ENCODE results near the gene CRLF3.
"Not testable (repeated sequence)": the region's sequence is repeated elsewhere in the genome, so short reads cannot be mapped to it uniquely, and the experiment has no call there.

CRLF3 gene

DNA sequence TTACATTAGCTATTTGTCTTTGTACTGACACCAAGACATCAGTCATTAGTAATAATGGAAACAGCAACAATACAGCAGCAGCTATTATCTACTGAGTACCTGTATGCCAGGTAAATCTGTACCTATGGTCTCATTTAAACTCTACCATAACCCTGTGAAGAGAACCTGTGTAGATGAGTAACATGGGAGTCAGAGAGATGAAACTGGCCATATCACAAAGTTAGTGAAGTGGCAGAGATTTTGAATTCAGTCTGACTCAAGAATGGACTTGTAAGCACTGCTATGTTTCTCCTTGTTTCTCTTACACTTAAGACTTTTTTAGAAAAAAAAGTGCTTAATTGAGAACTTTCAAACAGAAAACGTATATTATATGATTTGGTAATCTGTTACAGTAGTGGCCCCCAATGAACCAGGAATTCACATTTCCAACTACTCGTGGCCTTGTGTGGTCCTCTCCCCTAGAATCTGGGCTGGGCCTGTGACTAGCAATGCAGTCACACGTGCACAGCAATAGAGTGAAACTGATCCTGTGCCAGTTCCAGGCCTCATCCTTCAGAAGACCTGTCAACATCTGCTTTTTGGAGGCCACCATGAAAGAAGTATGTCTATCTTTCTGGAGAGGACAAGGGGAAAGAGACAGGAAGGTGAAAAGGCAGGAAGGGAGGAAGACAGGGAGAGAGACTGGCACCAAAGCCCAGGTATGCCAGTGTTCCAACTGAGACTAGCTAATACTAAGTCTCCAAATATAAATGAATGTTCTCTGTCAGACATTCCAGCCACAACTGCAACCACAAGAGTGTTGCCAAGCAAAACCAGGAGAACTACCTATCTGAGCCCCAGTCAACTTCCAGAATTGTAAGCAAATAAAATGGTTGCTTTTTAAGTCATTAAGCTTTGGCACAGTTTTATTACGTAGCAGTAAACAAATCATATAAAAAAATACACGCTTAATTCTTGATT is 12.0 kb downstream of the CRLF3 start:
- DNase-seq, result no peak

GRCh38 chr17:30809867-30810266 is 14.6 kb downstream of the CRLF3 start:
- DNase-seq, result no peak

DNA sequence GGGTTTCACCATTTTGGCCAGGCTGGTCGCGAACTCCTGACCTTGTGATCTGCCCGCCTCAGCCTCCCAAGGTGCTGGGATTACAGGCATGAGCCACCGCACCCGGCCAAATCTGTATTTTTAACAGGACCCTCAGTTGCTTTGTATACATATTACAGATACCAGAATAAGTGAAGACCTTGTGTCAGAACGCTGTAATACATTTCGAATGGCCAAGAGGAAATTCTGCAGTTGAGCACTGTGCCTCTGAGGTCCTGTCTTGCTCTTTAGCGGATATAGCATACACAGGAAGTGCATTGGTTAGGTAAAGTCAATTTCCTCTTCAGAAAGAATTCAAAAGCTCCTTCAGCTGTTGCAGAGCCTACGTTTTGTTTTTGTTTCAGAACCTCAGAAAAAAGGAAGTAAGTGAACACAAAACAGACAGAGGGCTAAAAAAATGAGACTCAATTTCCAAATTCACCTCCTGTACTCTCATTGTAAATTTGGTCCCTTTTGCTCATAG is 15.7 kb downstream of the CRLF3 start:
- DNase-seq, result no peak

DNA sequence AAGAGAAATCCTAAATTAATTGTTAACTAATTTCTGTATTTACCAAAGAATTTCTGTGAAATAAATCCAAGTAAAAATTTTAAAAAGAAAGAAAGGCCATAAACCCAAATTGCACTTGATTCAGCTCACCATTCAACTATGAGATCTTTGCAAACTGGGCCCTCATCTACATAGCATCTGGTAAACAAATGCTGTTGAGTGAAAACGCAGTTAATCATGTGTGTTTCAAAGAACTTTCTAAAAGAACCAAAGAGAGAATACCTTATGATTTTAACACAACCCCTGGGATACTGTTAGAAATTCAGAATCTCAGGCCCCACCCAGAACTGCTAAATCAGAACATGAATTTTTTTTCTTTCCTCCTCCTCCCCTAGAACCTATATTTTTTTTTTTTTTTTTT is 16.6 kb downstream of the CRLF3 start:
- no peak for DNase-seq

GRCh38 chr17:30805944-30806456 is 18.5 kb downstream of the CRLF3 start:
- DNase-seq, result no peak

DNA sequence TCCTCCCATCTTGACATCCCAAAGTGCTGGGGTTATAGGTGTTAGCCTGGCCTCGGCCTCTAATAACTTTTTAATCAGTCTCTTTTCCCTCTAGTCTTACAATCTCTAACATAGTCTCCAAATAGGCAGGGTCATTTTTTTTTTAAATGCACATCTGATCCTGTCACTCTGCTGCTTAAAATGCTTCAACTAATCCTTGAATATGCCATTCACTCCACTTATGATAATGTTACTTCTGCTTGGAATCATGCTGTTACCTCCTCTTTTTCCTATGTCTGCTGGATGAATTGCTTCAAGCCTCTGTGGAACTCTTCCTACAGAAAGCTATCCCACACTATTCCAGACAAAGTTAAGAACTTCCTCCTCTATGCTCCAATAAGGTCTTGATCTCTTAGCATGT is 22.8 kb downstream of the CRLF3 start:
- no peak for DNase-seq

GRCh38 chr17:30796016-30796415 is 28.5 kb downstream of the CRLF3 start:
- no peak for DNase-seq

- no peak for DNase-seq
These were observed 30.1 kb downstream of the CRLF3 start for GRCh38 chr17:30794372-30794771.

GRCh38 chr17:30793282-30793977 is 31.1 kb downstream of the CRLF3 start:
- DNase-seq, result no peak

GRCh38 chr17:30790279-30790678 is 34.2 kb downstream of the CRLF3 start:
- DNase-seq, result no peak

GRCh38 chr17:30788918-30789317 is 35.6 kb downstream of the CRLF3 start:
- DNase-seq, result no peak

GRCh38 chr17:30782206-30782605 is 42.3 kb downstream of the CRLF3 start:
- DNase-seq, result no peak

DNA sequence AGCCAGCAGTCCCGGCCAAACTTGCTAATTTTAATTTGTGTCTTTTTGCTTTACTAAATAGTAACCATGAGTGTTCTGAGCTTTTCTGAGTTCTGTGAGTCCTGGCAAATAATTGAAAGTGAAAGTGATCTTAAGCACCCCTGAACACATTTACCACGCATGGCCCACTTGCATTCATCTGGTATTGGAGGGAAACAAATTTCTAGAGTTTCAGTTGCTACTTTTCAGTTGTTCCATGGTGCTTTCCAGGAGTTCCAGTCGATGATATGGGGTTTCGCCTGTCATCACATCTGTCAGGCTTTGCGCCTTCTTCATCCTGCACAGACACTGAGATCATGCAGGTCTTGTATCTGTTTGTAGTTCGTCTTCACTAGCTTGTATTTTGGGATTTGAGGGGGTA is 44.1 kb downstream of the CRLF3 start:
- no peak for DNase-seq

- not testable (repeated sequence) for DNase-seq
These were observed 55.7 kb downstream of the CRLF3 start for GRCh38 chr17:30768771-30769170.

DNA sequence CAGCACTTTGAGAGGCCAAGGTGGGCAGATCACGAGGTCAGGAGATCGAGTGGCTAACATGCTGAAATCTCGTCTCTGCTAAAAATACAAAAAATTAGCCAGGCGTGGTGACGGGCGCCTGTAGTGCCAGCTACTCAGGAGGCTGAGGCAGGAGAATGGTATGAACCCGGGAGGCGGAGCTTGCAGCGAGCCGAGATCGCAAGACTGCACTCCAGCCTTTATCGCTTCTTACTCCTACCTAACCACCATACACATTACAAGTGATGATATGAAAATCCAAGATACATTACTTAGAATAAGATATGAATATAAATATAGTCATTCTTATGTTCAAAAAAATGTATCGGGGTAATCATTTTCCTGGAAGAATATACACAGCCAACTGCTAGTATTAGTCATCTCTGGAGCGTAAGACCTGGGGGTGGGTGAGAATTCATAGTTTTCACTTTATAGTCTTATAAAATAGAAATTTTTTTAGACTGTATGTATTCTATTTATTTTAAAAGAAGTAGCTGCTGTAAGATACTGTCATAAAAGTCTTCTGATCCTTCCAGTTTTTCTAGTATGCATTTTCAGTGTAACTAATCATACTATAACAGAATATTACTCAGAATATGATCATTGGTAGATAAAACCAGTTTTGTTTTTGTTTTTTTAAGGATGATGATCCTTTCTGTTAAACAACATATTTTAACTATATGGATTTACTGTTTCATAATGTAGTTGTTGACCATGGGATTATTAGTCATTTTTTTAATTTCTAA is 56.7 kb downstream of the CRLF3 start:
- not testable (repeated sequence) for DNase-seq

GRCh38 chr17:30761060-30761459 is 63.4 kb downstream of the CRLF3 start:
- no peak for DNase-seq

GRCh38 chr17:30753291-30753690 is 71.2 kb downstream of the CRLF3 start:
- not testable (repeated sequence) for DNase-seq

GRCh38 chr17:30750982-30751381 is 73.5 kb downstream of the CRLF3 start:
- not testable (repeated sequence) for DNase-seq

DNA sequence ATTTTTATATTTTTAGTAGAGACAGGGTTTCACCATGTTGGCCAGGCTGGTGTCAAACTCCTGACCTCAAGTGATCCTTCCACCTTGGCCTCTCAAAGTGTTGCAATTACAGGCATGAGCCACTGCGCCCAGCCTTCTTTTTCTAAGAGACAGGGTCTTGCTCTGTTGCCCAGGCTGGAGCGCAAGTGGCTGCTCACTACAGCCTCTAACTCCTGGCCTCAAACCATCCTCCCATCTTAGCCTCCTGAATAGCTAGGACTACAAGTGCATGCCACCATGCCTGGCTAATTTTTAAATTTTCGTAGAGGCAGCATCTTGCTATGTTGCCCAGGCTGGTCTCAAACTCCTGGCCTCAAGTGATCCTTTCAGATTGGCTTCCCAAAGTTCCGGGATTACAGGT is 76.9 kb downstream of the CRLF3 start:
- not testable (repeated sequence) for DNase-seq

GRCh38 chr17:30742669-30743068 is 81.8 kb downstream of the CRLF3 start:
- not testable (repeated sequence) for DNase-seq

GRCh38 chr17:30736371-30736770 is 88.1 kb downstream of the CRLF3 start:
- DNase-seq, result not testable (repeated sequence)

DNA sequence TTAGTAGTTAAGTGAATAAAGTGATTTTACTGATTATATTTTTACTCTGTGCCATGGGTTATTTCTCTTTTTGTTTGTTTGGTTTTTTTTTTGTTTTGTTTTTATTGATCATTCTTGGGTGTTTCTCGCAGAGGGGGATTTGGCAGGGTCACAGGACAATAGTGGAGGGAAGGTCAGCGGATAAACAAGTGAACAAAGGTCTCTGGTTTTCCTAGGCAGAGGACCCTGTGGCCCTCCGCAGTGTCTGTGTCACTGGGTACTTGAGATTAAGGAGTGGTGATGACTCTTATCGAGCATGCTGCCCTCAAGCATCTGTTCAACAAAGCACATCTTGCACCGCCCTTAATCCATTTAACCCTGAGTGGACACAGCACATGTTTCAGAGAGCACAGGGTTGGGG is 88.8 kb downstream of the CRLF3 start:
- not testable (repeated sequence) for DNase-seq

GRCh38 chr17:30735206-30735605 is 89.3 kb downstream of the CRLF3 start:
- not testable (repeated sequence) for DNase-seq

Data from NCI-H1694 treated with DMSO at 0.1 percent for 48 hours (cell line).